ENCODE results near the gene OTULIN. TPM values are rescaled to one million over a fixed set of nuclear protein-coding genes. Genes with fewer than 3 reads are reported as not detected.

OTULIN gene
- total and polyA plus RNA-seq, 2 of the 13 experiments (the other 11 are each of a cell fraction or from before 2014, with no cell fraction given) = 7.0 to 34.8 TPM

GRCh38 chr5:14664270-14665100 lies at the start of gene OTULIN (continued):
- TF ChIP-seq SOX6 (IDR thresholded peaks at IDR 0.05) (no peak), SOX6 (CRISPR knock-in tag; IDR thresholded peaks at IDR 0.05) (no peak; the same call in 1 of the 2 replicates), PHF8 (CRISPR knock-in tag; IDR thresholded peaks at IDR 0.05) (peak; percentile 86), ZNF337 (CRISPR knock-in tag; IDR thresholded peaks at IDR 0.05; ENCODE audit: borderline replicate concordance, low read depth) (no peak; the same call in 1 of the 2 replicates), SIN3B (IDR thresholded peaks at IDR 0.05; ENCODE audit: low read length) (no peak), POGZ (CRISPR knock-in tag; IDR thresholded peaks at IDR 0.05) (peak; percentile 23; the same call in 1 of the 2 replicates), CAMTA2 (CRISPR knock-in tag; IDR thresholded peaks at IDR 0.05; ENCODE audit: borderline replicate concordance) (0 out of 2 replicates have a peak, but pooled peaks have one; percentile 43), KAT8 (CRISPR knock-in tag; IDR thresholded peaks at IDR 0.05) (peak; percentile 61), KDM6A (CRISPR knock-in tag; IDR thresholded peaks at IDR 0.05; ENCODE audit: low read depth) (no peak), POGK (CRISPR knock-in tag; conservative IDR thresholded peaks at IDR 0.05) (peak; percentile 80), E2F2 (CRISPR knock-in tag; IDR thresholded peaks at IDR 0.05; ENCODE audit: borderline replicate concordance) (peak; percentile 79; the same call in 1 of the 2 replicates), ZFP1 (CRISPR knock-in tag; IDR thresholded peaks at IDR 0.05) (no peak), ZNF574 (CRISPR knock-in tag; IDR thresholded peaks at IDR 0.05) (peak; percentile 87), ZGPAT (CRISPR knock-in tag; IDR thresholded peaks at IDR 0.05) (peak; percentile 85), CBX5 (CRISPR knock-in tag; IDR thresholded peaks at IDR 0.05; ENCODE audit: borderline replicate concordance) (peak; percentile 78; the same call in 1 of the 2 replicates), DRAP1 (CRISPR knock-in tag; IDR thresholded peaks at IDR 0.05) (peak; percentile 50; the same call in 1 of the 2 replicates), PLRG1 (conservative IDR thresholded peaks at IDR 0.05) (no peak), ZNF775 (CRISPR knock-in tag; IDR thresholded peaks at IDR 0.05; ENCODE audit: borderline replicate concordance) (no peak; the same call in 1 of the 2 replicates), ZNF180 (CRISPR knock-in tag; IDR thresholded peaks at IDR 0.05; ENCODE audit: borderline replicate concordance, low read depth) (no peak), ATF6 (CRISPR knock-in tag; conservative IDR thresholded peaks at IDR 0.05) (no peak)

Measured in HepG2 (cell line).